Stimulated activated CD8-positive, alpha-beta memory T cell treated with anti-CD3 and anti-CD28 coated beads, Interleukin-7, amount 100 ng/mL, for 24 hours (primary cell): Measurements from ENCODE around the gene PDE6A.

Experiments
- DNase-seq: peaks from one replicate; pipeline ENCODE4 v3.0.0-alpha.2; 2020; ENCODE audit warnings: low read depth

Gene PDE6A

GRCh38 chr5:149810856-149811255 lies 133.7 kb downstream of the PDE6A start:
- no peak for DNase-seq

GRCh38 chr5:149809931-149810691 lies 134.5 kb downstream of the PDE6A start:
- DNase-seq: no peak

GRCh38 chr5:149808264-149808982 lies 136.2 kb downstream of the PDE6A start:
- no peak for DNase-seq
